Measurements from ENCODE around the gene CNIH2. TPM values are rescaled to one million over a fixed set of nuclear protein-coding genes. Genes with fewer than 3 reads are reported as not detected.

CNIH2 gene
- polyA plus RNA-seq, 1 donor from 2014 or later = 47.9 TPM

DNA sequence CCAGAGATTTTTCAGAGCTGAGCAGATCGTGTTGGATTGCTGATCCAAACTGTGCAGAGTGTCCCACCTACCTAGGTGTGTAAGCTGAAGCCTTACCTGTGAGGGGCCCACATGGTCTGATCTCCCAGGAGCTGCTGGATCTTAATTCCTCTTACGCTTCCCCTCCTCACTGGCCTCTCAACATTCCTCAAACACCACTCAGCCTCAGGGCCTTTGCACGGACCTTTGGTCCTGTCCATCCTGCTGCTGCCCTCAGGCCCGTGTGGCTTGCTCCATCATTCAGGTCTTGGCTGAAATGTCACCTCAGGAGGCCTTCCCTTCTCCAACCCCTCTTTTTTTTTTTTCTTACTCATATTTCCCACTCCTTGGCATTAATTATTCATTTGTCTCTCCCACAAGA lies 30.7 kb upstream of the CNIH2 start:
- Histone ChIP-seq H3K9me2 (ENCODE audit: insufficient read depth, low read length) (no peaks in the 10 kb centered on the region), H3K4me3 (ENCODE audit: low read length) (no peak overlapping the region), H3F3A (ENCODE audit: insufficient read depth, low read length, poor library complexity, severe bottlenecking) (no peaks in the 10 kb centered on the region), H4K20me1 (ENCODE audit: insufficient read depth) (no peaks in the 10 kb centered on the region), H3K36me3 (ENCODE audit: insufficient read depth, low read length) (no peaks in the 10 kb centered on the region), H2AFZ (ENCODE audit: low read depth, low read length) (no peak overlapping the region), H3K27me3 (ENCODE audit: insufficient read depth, low read depth, low read length) (no peaks in the 10 kb centered on the region), H3K79me2 (replicated peaks; ENCODE audit: insufficient read depth, low read length) (no peaks in the 10 kb centered on the region), H3K27ac (ENCODE audit: low read length) (no peak overlapping the region), H3K4me2 (ENCODE audit: low read length) (no peak overlapping the region), H3K9ac (ENCODE audit: low read length) (no peak overlapping the region), H3K9me3 (ENCODE audit: low read length) (no peaks in the 10 kb centered on the region)
- TF ChIP-seq TAF1 (IDR thresholded peaks at IDR 0.05; ENCODE audit: low read depth) (no peak), MXI1 (conservative IDR thresholded peaks at IDR 0.05; ENCODE audit: poor library complexity, severe bottlenecking) (no peak)

DNA sequence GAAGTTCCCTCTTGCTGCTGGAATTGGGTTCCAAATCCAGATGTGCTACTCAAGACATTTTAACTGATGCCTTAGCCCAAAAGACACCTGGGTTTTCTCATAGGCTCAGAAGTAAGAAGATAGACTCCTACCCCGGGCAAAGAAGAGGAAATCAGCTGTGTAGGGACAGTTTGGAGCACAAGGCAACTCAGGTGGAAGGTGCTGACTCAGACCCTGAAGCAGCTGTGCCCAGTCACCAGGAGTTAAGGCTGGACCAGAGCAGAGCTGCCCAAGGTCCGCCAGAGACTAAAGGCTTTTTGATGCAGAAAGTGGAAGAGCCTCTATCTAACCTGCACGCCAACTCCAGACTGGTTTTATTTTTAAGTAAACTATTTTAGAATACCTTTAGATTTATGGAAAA lies 30.2 kb upstream of the CNIH2 start:
- H3K79me2 ChIP-seq (replicated peaks; ENCODE audit: insufficient read depth, low read length) = no peaks in the 10 kb centered on the region
- H3K27ac ChIP-seq (ENCODE audit: low read length) = no peak overlapping the region
- no peak overlapping the region for H3K4me3 ChIP-seq (ENCODE audit: low read length)
- no peaks in the 10 kb centered on the region for H4K20me1 ChIP-seq (ENCODE audit: insufficient read depth)
- H3K36me3 ChIP-seq (ENCODE audit: insufficient read depth, low read length) = no peaks in the 10 kb centered on the region
- no peaks in the 10 kb centered on the region for H3K27me3 ChIP-seq (ENCODE audit: insufficient read depth, low read depth, low read length)
- H2AFZ ChIP-seq (ENCODE audit: low read depth, low read length) = no peak overlapping the region
- TF ChIP-seq EP300 (conservative IDR thresholded peaks at IDR 0.05; ENCODE audit: poor library complexity, severe bottlenecking) = no peak
- TF ChIP-seq RAD21 (conservative IDR thresholded peaks at IDR 0.05) = no peak
- H3K9me3 ChIP-seq (ENCODE audit: low read length) = no peaks in the 10 kb centered on the region
- H3K4me2 ChIP-seq (ENCODE audit: low read length) = no peak overlapping the region
- no peaks in the 10 kb centered on the region for H3K9me2 ChIP-seq (ENCODE audit: insufficient read depth, low read length)
- H3F3A ChIP-seq (ENCODE audit: insufficient read depth, low read length, poor library complexity, severe bottlenecking) = no peaks in the 10 kb centered on the region
- H3K9ac ChIP-seq (ENCODE audit: low read length) = no peak overlapping the region

DNA sequence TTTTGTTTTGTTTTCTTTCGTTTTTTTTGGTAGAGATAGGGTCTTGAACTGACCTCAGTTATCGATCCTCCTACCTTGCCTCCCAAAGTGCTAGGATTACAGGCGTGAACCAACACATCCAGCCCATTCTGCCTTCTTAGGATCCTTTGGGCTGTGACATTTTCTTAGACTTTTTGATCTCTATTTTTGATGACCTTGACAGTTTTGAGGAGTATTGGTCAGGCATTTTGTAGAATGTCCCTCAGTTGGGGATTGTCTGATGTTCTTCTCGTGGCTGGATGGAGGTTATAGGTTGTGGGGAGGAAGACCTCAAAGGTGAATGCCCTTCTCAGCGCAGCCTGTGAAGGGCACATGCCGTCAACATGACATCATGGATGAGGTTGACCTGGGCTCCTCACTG lies 29.1 kb upstream of the CNIH2 start:
- H3K9me2 ChIP-seq (ENCODE audit: insufficient read depth, low read length) = no peaks in the 10 kb centered on the region
- H3K27me3 ChIP-seq (ENCODE audit: insufficient read depth, low read depth, low read length) = no peaks in the 10 kb centered on the region
- H2AFZ ChIP-seq (ENCODE audit: low read depth, low read length) = no peak overlapping the region
- H3F3A ChIP-seq (ENCODE audit: insufficient read depth, low read length, poor library complexity, severe bottlenecking) = no peaks in the 10 kb centered on the region
- no peaks in the 10 kb centered on the region for H4K20me1 ChIP-seq (ENCODE audit: insufficient read depth)
- H3K9me3 ChIP-seq (ENCODE audit: low read length) = no peaks in the 10 kb centered on the region
- H3K9ac ChIP-seq (ENCODE audit: low read length) = no peak overlapping the region
- H3K27ac ChIP-seq (ENCODE audit: low read length) = no peak overlapping the region
- H3K4me2 ChIP-seq (ENCODE audit: low read length) = no peak overlapping the region
- H3K36me3 ChIP-seq (ENCODE audit: insufficient read depth, low read length) = no peaks in the 10 kb centered on the region
- no peak overlapping the region for H3K4me3 ChIP-seq (ENCODE audit: low read length)
- no peaks in the 10 kb centered on the region for H3K79me2 ChIP-seq (replicated peaks; ENCODE audit: insufficient read depth, low read length)
- TF ChIP-seq SMC3 (conservative IDR thresholded peaks at IDR 0.05; ENCODE audit: poor library complexity) (no peak), MXI1 (conservative IDR thresholded peaks at IDR 0.05; ENCODE audit: poor library complexity, severe bottlenecking) (no peak), TAF1 (IDR thresholded peaks at IDR 0.05; ENCODE audit: low read depth) (no peak)

DNA sequence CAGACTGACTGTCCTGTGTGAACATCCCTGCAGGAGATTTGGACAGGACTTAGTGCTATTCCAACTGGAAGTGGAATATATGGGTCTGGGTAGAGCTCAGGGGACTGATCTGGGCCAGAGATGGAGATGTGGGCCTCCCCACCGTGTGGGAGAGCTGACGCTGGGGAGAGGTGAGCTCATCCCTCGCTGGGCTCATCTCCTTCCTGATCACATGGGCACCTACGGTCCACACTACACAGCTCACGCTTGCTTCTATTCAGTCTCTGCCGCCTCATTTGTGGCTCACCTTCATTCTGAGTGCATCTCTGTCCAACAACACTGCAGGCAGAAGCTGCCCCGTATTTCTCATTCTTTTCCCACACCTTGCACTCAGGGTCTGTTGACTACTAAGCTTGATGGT lies 26.2 kb upstream of the CNIH2 start:
- H3K4me3 ChIP-seq (ENCODE audit: low read length) = no peak overlapping the region

More for the DNA sequence above, 26.2 kb upstream of the CNIH2 start:
- Histone ChIP-seq H2AFZ (ENCODE audit: low read depth, low read length) (no peak overlapping the region), H3K9me3 (ENCODE audit: low read length) (no peaks in the 10 kb centered on the region), H4K20me1 (ENCODE audit: insufficient read depth) (no peaks in the 10 kb centered on the region), H3K36me3 (ENCODE audit: insufficient read depth, low read length) (no peaks in the 10 kb centered on the region), H3K27me3 (ENCODE audit: insufficient read depth, low read depth, low read length) (no peaks in the 10 kb centered on the region), H3K4me2 (ENCODE audit: low read length) (no peak overlapping the region), H3K27ac (ENCODE audit: low read length) (no peak overlapping the region), H3K79me2 (replicated peaks; ENCODE audit: insufficient read depth, low read length) (no peaks in the 10 kb centered on the region), H3K9ac (ENCODE audit: low read length) (no peak overlapping the region), H3K9me2 (ENCODE audit: insufficient read depth, low read length) (no peaks in the 10 kb centered on the region), H3F3A (ENCODE audit: insufficient read depth, low read length, poor library complexity, severe bottlenecking) (no peaks in the 10 kb centered on the region)
- no peak for TF ChIP-seq EP300 (conservative IDR thresholded peaks at IDR 0.05; ENCODE audit: poor library complexity, severe bottlenecking)
- TF ChIP-seq, protein P1, sequence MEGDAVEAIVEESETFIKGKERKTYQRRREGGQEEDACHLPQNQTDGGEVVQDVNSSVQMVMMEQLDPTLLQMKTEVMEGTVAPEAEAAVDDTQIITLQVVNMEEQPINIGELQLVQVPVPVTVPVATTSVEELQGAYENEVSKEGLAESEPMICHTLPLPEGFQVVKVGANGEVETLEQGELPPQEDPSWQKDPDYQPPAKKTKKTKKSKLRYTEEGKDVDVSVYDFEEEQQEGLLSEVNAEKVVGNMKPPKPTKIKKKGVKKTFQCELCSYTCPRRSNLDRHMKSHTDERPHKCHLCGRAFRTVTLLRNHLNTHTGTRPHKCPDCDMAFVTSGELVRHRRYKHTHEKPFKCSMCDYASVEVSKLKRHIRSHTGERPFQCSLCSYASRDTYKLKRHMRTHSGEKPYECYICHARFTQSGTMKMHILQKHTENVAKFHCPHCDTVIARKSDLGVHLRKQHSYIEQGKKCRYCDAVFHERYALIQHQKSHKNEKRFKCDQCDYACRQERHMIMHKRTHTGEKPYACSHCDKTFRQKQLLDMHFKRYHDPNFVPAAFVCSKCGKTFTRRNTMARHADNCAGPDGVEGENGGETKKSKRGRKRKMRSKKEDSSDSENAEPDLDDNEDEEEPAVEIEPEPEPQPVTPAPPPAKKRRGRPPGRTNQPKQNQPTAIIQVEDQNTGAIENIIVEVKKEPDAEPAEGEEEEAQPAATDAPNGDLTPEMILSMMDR (IDR thresholded peaks at IDR 0.05; ENCODE audit: poor library complexity, severe bottlenecking) = no peak
- TF ChIP-seq SMC3 (conservative IDR thresholded peaks at IDR 0.05; ENCODE audit: poor library complexity) = no peak
- TF ChIP-seq TAF1 (IDR thresholded peaks at IDR 0.05; ENCODE audit: low read depth) = no peak
- TF ChIP-seq MXI1 (conservative IDR thresholded peaks at IDR 0.05; ENCODE audit: poor library complexity, severe bottlenecking) = no peak
- TF ChIP-seq RAD21 (conservative IDR thresholded peaks at IDR 0.05) = no peak
- no peak for TF ChIP-seq EZH2 (IDR thresholded peaks at IDR 0.05; ENCODE audit: borderline replicate concordance, insufficient read depth, low read length, poor library complexity, severe bottlenecking)
- TF ChIP-seq, protein P2, sequence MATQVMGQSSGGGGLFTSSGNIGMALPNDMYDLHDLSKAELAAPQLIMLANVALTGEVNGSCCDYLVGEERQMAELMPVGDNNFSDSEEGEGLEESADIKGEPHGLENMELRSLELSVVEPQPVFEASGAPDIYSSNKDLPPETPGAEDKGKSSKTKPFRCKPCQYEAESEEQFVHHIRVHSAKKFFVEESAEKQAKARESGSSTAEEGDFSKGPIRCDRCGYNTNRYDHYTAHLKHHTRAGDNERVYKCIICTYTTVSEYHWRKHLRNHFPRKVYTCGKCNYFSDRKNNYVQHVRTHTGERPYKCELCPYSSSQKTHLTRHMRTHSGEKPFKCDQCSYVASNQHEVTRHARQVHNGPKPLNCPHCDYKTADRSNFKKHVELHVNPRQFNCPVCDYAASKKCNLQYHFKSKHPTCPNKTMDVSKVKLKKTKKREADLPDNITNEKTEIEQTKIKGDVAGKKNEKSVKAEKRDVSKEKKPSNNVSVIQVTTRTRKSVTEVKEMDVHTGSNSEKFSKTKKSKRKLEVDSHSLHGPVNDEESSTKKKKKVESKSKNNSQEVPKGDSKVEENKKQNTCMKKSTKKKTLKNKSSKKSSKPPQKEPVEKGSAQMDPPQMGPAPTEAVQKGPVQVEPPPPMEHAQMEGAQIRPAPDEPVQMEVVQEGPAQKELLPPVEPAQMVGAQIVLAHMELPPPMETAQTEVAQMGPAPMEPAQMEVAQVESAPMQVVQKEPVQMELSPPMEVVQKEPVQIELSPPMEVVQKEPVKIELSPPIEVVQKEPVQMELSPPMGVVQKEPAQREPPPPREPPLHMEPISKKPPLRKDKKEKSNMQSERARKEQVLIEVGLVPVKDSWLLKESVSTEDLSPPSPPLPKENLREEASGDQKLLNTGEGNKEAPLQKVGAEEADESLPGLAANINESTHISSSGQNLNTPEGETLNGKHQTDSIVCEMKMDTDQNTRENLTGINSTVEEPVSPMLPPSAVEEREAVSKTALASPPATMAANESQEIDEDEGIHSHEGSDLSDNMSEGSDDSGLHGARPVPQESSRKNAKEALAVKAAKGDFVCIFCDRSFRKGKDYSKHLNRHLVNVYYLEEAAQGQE (IDR thresholded peaks at IDR 0.05; ENCODE audit: borderline replicate concordance) = no peak
- TF ChIP-seq POLR2AphosphoS5 (IDR thresholded peaks at IDR 0.05) = no peak

Measured in neural cell (in vitro differentiated cells).